H9 (cell line): Measurements from ENCODE around the gene AACS. TPM values are rescaled to one million over a fixed set of nuclear protein-coding genes. Genes with fewer than 3 reads are reported as not detected.
A peak's percentile ranks its signal among the peaks of the same experiment; 100 is the strongest.

ENCODE experiments used
- DNase-seq: peaks from one replicate; pipeline ENCODE4 v3.0.0-alpha.2; 2017
- H2AFZ ChIP-seq: one replicate; pipeline ENCODE4 v1.6.1; 2013; ENCODE audit warnings: mild to moderate bottlenecking, low read length, control low read depth, moderate library complexity
- H2AK5ac ChIP-seq: 2 replicates; pipeline ENCODE4 v1.6.1; 2013; ENCODE audit warnings: low read length, control low read depth, mixed read lengths; ENCODE audit not compliant: insufficient read length
- H2BK120ac ChIP-seq: one replicate; pipeline ENCODE4 v1.6.1; 2013; ENCODE audit warnings: low read depth, mild to moderate bottlenecking, low read length, control low read depth, inconsistent platforms; ENCODE audit not compliant: poor library complexity, severe bottlenecking
- H2BK12ac ChIP-seq: 2 replicates; pipeline ENCODE4 v1.6.1; 2013; ENCODE audit warnings: low read length, control low read depth, mixed read lengths, low read depth; ENCODE audit not compliant: insufficient read length
- H2BK15ac ChIP-seq: 2 replicates; pipeline ENCODE4 v1.6.1; 2013; ENCODE audit warnings: low read depth, low read length, control low read depth
- H2BK20ac ChIP-seq: one replicate; pipeline ENCODE4 v1.6.1; 2013; ENCODE audit warnings: low read depth, mild to moderate bottlenecking, low read length, control low read depth, inconsistent platforms; ENCODE audit not compliant: poor library complexity, severe bottlenecking
- H2BK5ac ChIP-seq: 2 replicates; pipeline ENCODE4 v1.6.1; 2013; ENCODE audit warnings: low read length, control low read depth, mixed read lengths; ENCODE audit not compliant: insufficient read length
- H3K14ac ChIP-seq: 2 replicates; pipeline ENCODE4 v1.6.1; 2013; ENCODE audit warnings: low read length, control low read depth; ENCODE audit not compliant: insufficient read depth
- H3K18ac ChIP-seq: 2 replicates; pipeline ENCODE4 v1.6.1; 2013; ENCODE audit warnings: low read depth, mild to moderate bottlenecking, mixed read lengths, low read length, control low read depth; ENCODE audit not compliant: insufficient read length
- H3K23ac ChIP-seq: 2 replicates; pipeline ENCODE4 v1.6.1; 2013; ENCODE audit warnings: low read length, control low read depth, mixed read lengths, low read depth; ENCODE audit not compliant: insufficient read length
- H3K23me2 ChIP-seq: 2 replicates; pipeline ENCODE4 v1.6.1; 2013; ENCODE audit warnings: low read depth, mild to moderate bottlenecking, mixed read lengths, low read length, control low read depth; ENCODE audit not compliant: insufficient read length, poor library complexity, severe bottlenecking
- H3K27ac ChIP-seq: 2 replicates; pipeline ENCODE4 v1.5.1; 2013; ENCODE audit warnings: low read length, control low read depth, mixed read lengths, low read depth; ENCODE audit not compliant: insufficient read length
- H3K27me3 ChIP-seq: 2 replicates; pipeline ENCODE4 v1.6.1; 2013; ENCODE audit warnings: low read length, control low read depth, inconsistent platforms; ENCODE audit not compliant: insufficient read depth
- H3K4ac ChIP-seq: 2 replicates; pipeline ENCODE4 v1.6.1; 2013; ENCODE audit warnings: low read depth, mild to moderate bottlenecking, control low read depth, inconsistent platforms, low read length, moderate library complexity
- H3K4me1 ChIP-seq: 2 replicates; pipeline ENCODE4 v1.6.1; 2013; ENCODE audit warnings: low read length, control low read depth, inconsistent platforms; ENCODE audit not compliant: insufficient read depth
- H3K4me2 ChIP-seq: 2 replicates; pipeline ENCODE4 v1.6.1; 2013; ENCODE audit warnings: low read length, control low read depth, mixed read lengths; ENCODE audit not compliant: insufficient read length, insufficient read depth
- H3K56ac ChIP-seq: 2 replicates; pipeline ENCODE4 v1.6.1; 2013; ENCODE audit warnings: low read depth, mild to moderate bottlenecking, mixed read lengths, low read length, control low read depth; ENCODE audit not compliant: insufficient read length
- H3K79me1 ChIP-seq: 2 replicates; pipeline ENCODE4 v1.6.1; 2013; ENCODE audit warnings: low read depth, mild to moderate bottlenecking, moderate library complexity, low read length, control low read depth, inconsistent platforms; ENCODE audit not compliant: insufficient read depth, poor library complexity, severe bottlenecking
- H3K79me2 ChIP-seq: 2 replicates; pipeline ENCODE4 v1.6.1; 2013; ENCODE audit warnings: low read length, control low read depth, inconsistent platforms; ENCODE audit not compliant: insufficient read depth
- H3K9ac ChIP-seq: 2 replicates; pipeline ENCODE4 v1.6.1; 2013; ENCODE audit warnings: low read length, control low read depth, mixed read lengths; ENCODE audit not compliant: insufficient read length; ENCODE audit errors: extremely low read depth
- H3K9me3 ChIP-seq: one replicate; pipeline ENCODE4 v1.6.1; 2013; ENCODE audit warnings: low read depth, low read length, inconsistent platforms; ENCODE audit not compliant: control insufficient read depth
- H3T11ph ChIP-seq: one replicate; pipeline ENCODE4 v1.6.1; 2013; ENCODE audit warnings: mild to moderate bottlenecking, low read length, control low read depth, inconsistent platforms
- H4K20me1 ChIP-seq: one replicate; pipeline ENCODE4 v1.6.1; 2013; ENCODE audit not compliant: control insufficient read depth, insufficient read length, insufficient read depth
- H4K5ac ChIP-seq: 2 replicates; pipeline ENCODE4 v1.6.1; 2013; ENCODE audit warnings: low read depth, mild to moderate bottlenecking, mixed read lengths, low read length, control low read depth; ENCODE audit not compliant: insufficient read length
- H4K8ac ChIP-seq: replicated peaks from 2 replicates; pipeline ENCODE4 v1.6.1; 2013; ENCODE audit warnings: low read length, control low read depth, mixed read lengths, low read depth; ENCODE audit not compliant: insufficient read length
- H4K91ac ChIP-seq: 2 replicates; pipeline ENCODE4 v1.6.1; 2013; ENCODE audit warnings: low read depth, mild to moderate bottlenecking, moderate library complexity, mixed read lengths, low read length, control low read depth; ENCODE audit not compliant: insufficient read length
- H3K27ac Mint-ChIP-seq, 3 experiments: 2 replicates in 2 of 3; 3 replicates in 1 of 3; pipeline ENCODE4 v1.8.0; 2020 to 2021; ENCODE audit warnings: mixed read lengths in 3 of 3, mild to moderate bottlenecking in 1 of 3, moderate library complexity in 1 of 3
- H3K27me3 Mint-ChIP-seq: 2 replicates; pipeline ENCODE4 v1.8.0; 2021; ENCODE audit warnings: low read depth, mild to moderate bottlenecking, moderate library complexity, mixed read lengths
- H3K36me3 Mint-ChIP-seq, 3 experiments: 2 replicates in 2 of 3; 3 replicates in 1 of 3; pipeline ENCODE4 v1.8.0; 2020 to 2021; ENCODE audit warnings: low read depth in 3 of 3, mixed read lengths in 3 of 3; ENCODE audit not compliant: insufficient read depth in 1 of 3
- H3K4me1 Mint-ChIP-seq, 2 experiments: 2 replicates each; pipeline ENCODE4 v1.8.0; 2020; ENCODE audit warnings: mixed read lengths in 2 of 2
- H3K4me3 Mint-ChIP-seq, 2 experiments: 2 replicates in 1 of 2; 3 replicates in 1 of 2; pipeline ENCODE4 v1.8.0; 2020 to 2021; ENCODE audit warnings: mild to moderate bottlenecking in 2 of 2, mixed read lengths in 2 of 2, moderate library complexity in 1 of 2
- H3K9me3 Mint-ChIP-seq, 2 experiments: 2 replicates in 1 of 2; 3 replicates in 1 of 2; pipeline ENCODE4 v1.8.0; 2020; ENCODE audit warnings: mild to moderate bottlenecking in 2 of 2, mixed read lengths in 2 of 2, moderate library complexity in 1 of 2
- WGBS: extraction: QIAGEN DNeasy Blood & Tissue Kit; methylation state at CpG from one replicate; pipeline ENCODE4 v1.1.7; 2013; ENCODE audit warnings: missing lambda C conversion rate, low lambda C conversion rate, mixed read lengths; ENCODE audit not compliant: insufficient read length; ENCODE audit errors: extremely low coverage; 5-methylcytosine and 5-hydroxymethylcytosine counted together
- total RNA-seq: library from RNA; stranded (reverse); gene quantifications from 2 replicates; pipeline ENCODE4 v1.2.1, GENCODE V29; 2021
- TF ChIP-seq, protein P1 (sequence below): fragments of 200-600 bp; sonication (generic); conservative IDR thresholded peaks from 3 replicates; pipeline ENCODE4 v1.8.0; 2021; ENCODE audit warnings: antibody characterized with exemption, mild to moderate bottlenecking

The AACS gene
- total RNA-seq, 1 experiment from 2014 or later: 35.0 TPM

DNA sequence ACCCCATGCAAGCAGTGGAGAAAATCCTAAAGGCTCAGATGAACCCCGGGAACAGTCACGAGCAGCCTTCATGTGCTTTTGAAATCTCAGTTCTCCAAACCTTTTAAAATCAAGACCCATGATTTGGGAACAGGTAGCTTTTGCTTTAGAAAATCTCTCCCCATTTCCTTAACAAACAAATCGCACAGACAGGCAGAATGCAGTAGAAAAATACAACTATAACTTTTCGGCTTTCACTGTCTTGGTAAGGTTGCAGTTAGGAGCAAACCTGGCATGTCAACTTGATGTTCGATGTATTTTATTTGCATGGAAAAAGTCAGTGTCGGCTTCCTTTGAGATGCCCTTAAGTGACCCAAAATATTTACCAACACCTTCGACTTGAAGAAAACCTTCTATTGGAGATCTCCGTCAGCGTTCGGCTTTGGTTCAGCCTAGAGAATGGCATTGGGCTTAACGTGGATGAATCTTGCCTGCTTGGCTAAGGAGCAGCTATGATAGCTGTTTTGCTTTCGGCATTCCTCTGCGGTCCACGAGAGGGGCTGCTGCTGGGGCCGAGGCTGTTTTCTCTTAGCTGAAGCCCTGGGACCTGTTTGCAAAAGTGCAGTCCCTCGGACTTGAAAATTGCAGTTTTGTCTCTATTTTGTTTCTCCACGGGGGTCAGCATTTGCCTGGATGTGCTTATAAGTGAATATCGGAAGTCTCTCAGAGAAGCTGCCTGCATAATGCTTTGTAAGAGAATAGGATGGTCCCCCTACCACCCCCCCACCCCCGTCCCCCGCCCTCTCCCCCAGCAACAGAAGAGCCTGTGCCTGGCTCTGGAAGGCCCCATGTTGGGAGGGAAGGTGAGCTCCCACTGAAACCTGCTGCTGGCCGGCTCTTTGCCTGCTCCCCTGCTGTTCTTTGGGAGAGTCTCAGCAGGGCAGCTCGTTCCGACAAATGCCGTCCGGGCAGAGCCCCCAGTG lies 122.8 kb downstream of the AACS start:
- H3K27ac Mint-ChIP-seq: peak overlapping the region in 2 of 3 experiments; percentile 72 to 98; a peak in 4 of 7 replicates
- WGBS: no CpG with 5 or more reads among the region's 25 CpGs
- Histone ChIP-seq H2BK120ac (no peak overlapping the region), H3K23me2 (peaks cover 31% of the 10 kb centered on the region), H3K9me3 (no peaks in the 10 kb centered on the region), H3K18ac (no peak overlapping the region), H2AK5ac (no peak overlapping the region), H3K79me2 (peaks cover 9% of the 10 kb centered on the region), H3K4me2 (peak overlapping the region; percentile 91), H4K5ac (no peak overlapping the region), H2BK15ac (no peak overlapping the region), H3K9ac (no peak overlapping the region), H2AFZ (no peak overlapping the region), H3K79me1 (peaks cover 6% of the 10 kb centered on the region), H4K20me1 (no peaks in the 10 kb centered on the region), H3K27ac (no peak overlapping the region), H3T11ph (no peak overlapping the region), H3K23ac (no peak overlapping the region), H2BK20ac (no peak overlapping the region), H3K56ac (no peak overlapping the region), H2BK5ac (no peak overlapping the region), H2BK12ac (no peak overlapping the region), H3K27me3 (no peaks in the 10 kb centered on the region; the same call in 1 of the 2 replicates), H4K8ac (no peak overlapping the region), H3K4me1 (peaks cover 20% of the 10 kb centered on the region), H4K91ac (no peak overlapping the region), H3K14ac (no peak overlapping the region), H3K4ac (no peak overlapping the region)
- peak overlapping the region; percentile 62 to 92 for H3K4me3 Mint-ChIP-seq
- H3K27me3 Mint-ChIP-seq: peaks cover 87% of the 10 kb centered on the region
- H3K36me3 Mint-ChIP-seq: peaks cover 0 to 7% (median 4%) of the 10 kb centered on the region in 3 experiments; a peak in 4 of 7 replicates
- peak; percentile 84 for DNase-seq
- peaks cover 56 to 66% of the 10 kb centered on the region in 2 experiments for H3K4me1 Mint-ChIP-seq
- TF ChIP-seq, protein P1, sequence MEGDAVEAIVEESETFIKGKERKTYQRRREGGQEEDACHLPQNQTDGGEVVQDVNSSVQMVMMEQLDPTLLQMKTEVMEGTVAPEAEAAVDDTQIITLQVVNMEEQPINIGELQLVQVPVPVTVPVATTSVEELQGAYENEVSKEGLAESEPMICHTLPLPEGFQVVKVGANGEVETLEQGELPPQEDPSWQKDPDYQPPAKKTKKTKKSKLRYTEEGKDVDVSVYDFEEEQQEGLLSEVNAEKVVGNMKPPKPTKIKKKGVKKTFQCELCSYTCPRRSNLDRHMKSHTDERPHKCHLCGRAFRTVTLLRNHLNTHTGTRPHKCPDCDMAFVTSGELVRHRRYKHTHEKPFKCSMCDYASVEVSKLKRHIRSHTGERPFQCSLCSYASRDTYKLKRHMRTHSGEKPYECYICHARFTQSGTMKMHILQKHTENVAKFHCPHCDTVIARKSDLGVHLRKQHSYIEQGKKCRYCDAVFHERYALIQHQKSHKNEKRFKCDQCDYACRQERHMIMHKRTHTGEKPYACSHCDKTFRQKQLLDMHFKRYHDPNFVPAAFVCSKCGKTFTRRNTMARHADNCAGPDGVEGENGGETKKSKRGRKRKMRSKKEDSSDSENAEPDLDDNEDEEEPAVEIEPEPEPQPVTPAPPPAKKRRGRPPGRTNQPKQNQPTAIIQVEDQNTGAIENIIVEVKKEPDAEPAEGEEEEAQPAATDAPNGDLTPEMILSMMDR: no peak
- H3K9me3 Mint-ChIP-seq: no peaks in the 10 kb centered on the region; a peak in 1 of 5 replicates
